ENCODE data around the gene CRELD1. TPM values are rescaled to one million over a fixed set of nuclear protein-coding genes. Genes with fewer than 3 reads are reported as not detected.

CRELD1 gene
- total RNA-seq, 6 experiments from 2014 or later: 22.4 to 43.5 (median 30.5) TPM

- no peaks in the 10 kb centered on the region for H3K36me3 ChIP-seq
- intact Hi-C loops (cut with DNase I): no loop called here
- H3K4me1 ChIP-seq: peaks cover 0 to 71% (median 31%) of the 10 kb centered on the region in 4 donors
These were observed 18.9 kb upstream of the CRELD1 start for GRCh38 chr3:9914559-9915253.

GRCh38 chr3:9915254-9916141 is 18.1 kb upstream of the CRELD1 start:
- Histone ChIP-seq H3K27me3 (no peaks in the 10 kb centered on the region), H3K36me3 (no peaks in the 10 kb centered on the region), H3K4me3 (peak overlapping the region; percentile 51 to 73 (median 72)), H3K4me1 (peaks cover 0 to 63% (median 27%) of the 10 kb centered on the region in 4 donors), H3K27ac (peak overlapping the region; percentile 70 to 87 (median 75)), H3K9me3 (no peaks in the 10 kb centered on the region)
- TF ChIP-seq CTCF (IDR thresholded peaks at IDR 0.05) (peak in 3 of 4 donors; percentile 22 to 38 (median 27)), POLR2A (IDR thresholded peaks at IDR 0.05) (peak; percentile 22)
- intact Hi-C loops (cut with DNase I): no loop called here
- 0% methylated on average over 2 of the region's 99 CpGs for whole genome bisulfite sequencing (ENCODE audit: insufficient coverage, low coverage, low lambda C conversion rate, missing lambda C conversion rate)
- peak; percentile 74 to 82 (median 76) for DNase-seq
- ATAC-seq: peak; percentile 36 to 48 (median 40)

More at GRCh38 chr3:9914559-9915253, 18.9 kb upstream of the CRELD1 start:
- Histone ChIP-seq H3K27me3 (no peaks in the 10 kb centered on the region), H3K27ac (peak overlapping the region; percentile 70 to 87 (median 75)), H3K4me3 (peak overlapping the region; percentile 51 to 73 (median 72)), H3K9me3 (no peaks in the 10 kb centered on the region)
- WGBS (ENCODE audit: insufficient coverage, low coverage, low lambda C conversion rate, missing lambda C conversion rate): 10% methylated on average over 2 of the region's 15 CpGs
- no peak for TF ChIP-seq POLR2A (IDR thresholded peaks at IDR 0.05)
- TF ChIP-seq CTCF (IDR thresholded peaks at IDR 0.05): no peak
- ATAC-seq (peak in 1 of 4 donors; percentile 1), DNase-seq (no peak)

GRCh38 chr3:9916346-9916733 is 17.3 kb upstream of the CRELD1 start:
- no peak for DNase-seq
- Histone ChIP-seq H3K27ac (peak overlapping the region; percentile 75 to 87 (median 82)), H3K36me3 (no peaks in the 10 kb centered on the region), H3K4me3 (peak overlapping the region; percentile 68 to 73 (median 72)), H3K27me3 (no peaks in the 10 kb centered on the region), H3K9me3 (no peaks in the 10 kb centered on the region), H3K4me1 (peaks cover 0 to 59% (median 26%) of the 10 kb centered on the region in 4 donors)
- ATAC-seq: no peak
- intact Hi-C loops (cut with DNase I): no loop called here
- TF ChIP-seq POLR2A (IDR thresholded peaks at IDR 0.05) (no peak), CTCF (IDR thresholded peaks at IDR 0.05) (no peak)
- 14% methylated on average over 5 of the region's 7 CpGs for WGBS (ENCODE audit: insufficient coverage, low coverage, low lambda C conversion rate, missing lambda C conversion rate)

GRCh38 chr3:9916734-9917680 is 16.6 kb upstream of the CRELD1 start, which contains the start of gene IL17RC:
Gene IL17RC, plus strand, starts transcription at chr3:9917098. Its CDS starts 218 bp downstream, at chr3:9917316.
- Histone ChIP-seq H3K27ac (peak within 1 kb of the TSS; percentile 75 to 87 (median 82)), H3K27me3 (no peaks in the 10 kb centered on the region), H3K4me3 (peak within 1 kb of the TSS; percentile 68 to 73 (median 72)), H3K9me3 (no peaks in the 10 kb centered on the region), H3K36me3 (no peaks in the 10 kb centered on the region), H3K4me1 (peaks cover 0 to 52% (median 23%) of the 10 kb centered on the region in 4 donors)
- peak; percentile 71 for TF ChIP-seq POLR2A (IDR thresholded peaks at IDR 0.05)
- TF ChIP-seq CTCF (IDR thresholded peaks at IDR 0.05): no peak
- ATAC-seq (peak; percentile 70 to 87 (median 80)), DNase-seq (peak; percentile 90 to 94 (median 94))
- 25% methylated on average over 8 of the region's 19 CpGs for WGBS (ENCODE audit: insufficient coverage, low coverage, low lambda C conversion rate, missing lambda C conversion rate)
- intact Hi-C loops (cut with DNase I): no loop called here

Data from right lobe of liver (tissue), 6 donors.